ENCODE measurements around the gene HERPUD2. TPM values are rescaled to one million over a fixed set of nuclear protein-coding genes. Genes with fewer than 3 reads are reported as not detected.

Gene HERPUD2
- total and polyA plus RNA-seq, 2 donors (not counting 1 experiment from before 2014, with no cell fraction given), result 32.5 to 49.4 TPM

DNA sequence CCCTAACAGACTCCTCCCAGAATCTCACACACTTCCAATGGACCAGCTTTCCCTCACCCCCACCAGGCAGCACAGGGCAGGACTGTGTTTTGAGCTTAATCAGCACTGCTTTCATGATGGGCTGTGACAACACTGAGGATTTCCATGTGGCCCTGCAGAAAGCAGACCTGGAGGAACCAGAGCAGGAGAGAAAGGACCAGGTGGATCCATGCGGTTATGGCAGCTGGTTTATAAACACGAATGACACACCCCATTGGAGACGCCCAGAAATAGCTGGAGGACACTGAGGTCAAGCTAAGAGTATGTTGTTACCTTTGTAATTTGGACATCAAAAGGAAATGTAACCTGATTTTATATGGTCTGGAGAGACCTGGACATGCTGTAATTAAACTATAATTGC is 31.7 kb upstream of the HERPUD2 start:
- Histone ChIP-seq H3K27me3 (ENCODE audit: control insufficient read depth, insufficient read depth, low read length) (peaks cover 3% of the 10 kb centered on the region), H3K36me3 (ENCODE audit: control insufficient read depth, insufficient read depth, low read length) (no peaks in the 10 kb centered on the region), H3K4me3 (replicated peaks in 1 of 4; ENCODE audit: control extremely low read depth in 1 of 4, insufficient read depth in 1 of 4, low read depth in 3 of 4, low read length in 4 of 4) (no peak overlapping the region), H4K20me1 (ENCODE audit: control insufficient read depth, extremely low read depth, insufficient read depth, low read length) (no peaks in the 10 kb centered on the region), H3K27ac (ENCODE audit: insufficient read depth, low read length) (no peak overlapping the region), H3K4me2 (ENCODE audit: extremely low read depth, insufficient read depth, low read length) (no peak overlapping the region), H2AFZ (ENCODE audit: low read length) (no peak overlapping the region), H3K4me1 (ENCODE audit: control insufficient read depth, extremely low read depth, insufficient read depth, low read length) (no peaks in the 10 kb centered on the region), H3K9me3 (ENCODE audit: control insufficient read depth, insufficient read depth, low read depth, low read length) (no peaks in the 10 kb centered on the region), H3K79me2 (ENCODE audit: control insufficient read depth, insufficient read depth, low read length) (no peaks in the 10 kb centered on the region), H3K9ac (ENCODE audit: insufficient read depth, low read length) (no peak overlapping the region)
- no peak for DNase-seq (ENCODE audit: low read depth in 2 of 2)
- TF ChIP-seq, protein P1, sequence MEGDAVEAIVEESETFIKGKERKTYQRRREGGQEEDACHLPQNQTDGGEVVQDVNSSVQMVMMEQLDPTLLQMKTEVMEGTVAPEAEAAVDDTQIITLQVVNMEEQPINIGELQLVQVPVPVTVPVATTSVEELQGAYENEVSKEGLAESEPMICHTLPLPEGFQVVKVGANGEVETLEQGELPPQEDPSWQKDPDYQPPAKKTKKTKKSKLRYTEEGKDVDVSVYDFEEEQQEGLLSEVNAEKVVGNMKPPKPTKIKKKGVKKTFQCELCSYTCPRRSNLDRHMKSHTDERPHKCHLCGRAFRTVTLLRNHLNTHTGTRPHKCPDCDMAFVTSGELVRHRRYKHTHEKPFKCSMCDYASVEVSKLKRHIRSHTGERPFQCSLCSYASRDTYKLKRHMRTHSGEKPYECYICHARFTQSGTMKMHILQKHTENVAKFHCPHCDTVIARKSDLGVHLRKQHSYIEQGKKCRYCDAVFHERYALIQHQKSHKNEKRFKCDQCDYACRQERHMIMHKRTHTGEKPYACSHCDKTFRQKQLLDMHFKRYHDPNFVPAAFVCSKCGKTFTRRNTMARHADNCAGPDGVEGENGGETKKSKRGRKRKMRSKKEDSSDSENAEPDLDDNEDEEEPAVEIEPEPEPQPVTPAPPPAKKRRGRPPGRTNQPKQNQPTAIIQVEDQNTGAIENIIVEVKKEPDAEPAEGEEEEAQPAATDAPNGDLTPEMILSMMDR (conservative IDR thresholded peaks at IDR 0.05 in 1 of 2, IDR thresholded peaks at IDR 0.05 in 1 of 2; ENCODE audit: low read depth in 1 of 2, low read length in 2 of 2), result no peak
- TF ChIP-seq EZH2 (IDR thresholded peaks at IDR 0.05; ENCODE audit: low read length, missing control alignments), result no peak

GRCh38 chr7:35725280-35725680 is 30.3 kb upstream of the HERPUD2 start:
- H3K9me3 ChIP-seq (ENCODE audit: control insufficient read depth, insufficient read depth, low read depth, low read length), result no peaks in the 10 kb centered on the region

GRCh38 chr7:35723011-35723410 is 28.1 kb upstream of the HERPUD2 start:
- no peaks in the 10 kb centered on the region for H3K79me2 ChIP-seq (ENCODE audit: control insufficient read depth, insufficient read depth, low read length)
- TF ChIP-seq EZH2 (IDR thresholded peaks at IDR 0.05; ENCODE audit: low read length, missing control alignments), result no peak
- TF ChIP-seq, protein P1 (conservative IDR thresholded peaks at IDR 0.05 in 1 of 2, IDR thresholded peaks at IDR 0.05 in 1 of 2; ENCODE audit: low read depth in 1 of 2, low read length in 2 of 2), result no peak
- no peaks in the 10 kb centered on the region for H4K20me1 ChIP-seq (ENCODE audit: control insufficient read depth, extremely low read depth, insufficient read depth, low read length)
- H3K27ac ChIP-seq (ENCODE audit: insufficient read depth, low read length), result no peak overlapping the region
- no peak overlapping the region for H3K9ac ChIP-seq (ENCODE audit: insufficient read depth, low read length)
- peak; percentile 14 to 20 for DNase-seq (ENCODE audit: low read depth in 2 of 2)
- H3K27me3 ChIP-seq (ENCODE audit: control insufficient read depth, insufficient read depth, low read length), result no peaks in the 10 kb centered on the region
- H3K36me3 ChIP-seq (ENCODE audit: control insufficient read depth, insufficient read depth, low read length), result no peaks in the 10 kb centered on the region
- H3K9me3 ChIP-seq (ENCODE audit: control insufficient read depth, insufficient read depth, low read depth, low read length), result no peaks in the 10 kb centered on the region
- H2AFZ ChIP-seq (ENCODE audit: low read length), result no peak overlapping the region
- no peaks in the 10 kb centered on the region for H3K4me1 ChIP-seq (ENCODE audit: control insufficient read depth, extremely low read depth, insufficient read depth, low read length)
- no peak overlapping the region for H3K4me3 ChIP-seq (replicated peaks in 1 of 4; ENCODE audit: control extremely low read depth in 1 of 4, insufficient read depth in 1 of 4, low read depth in 3 of 4, low read length in 4 of 4)
- H3K4me2 ChIP-seq (ENCODE audit: extremely low read depth, insufficient read depth, low read length), result no peak overlapping the region

More at GRCh38 chr7:35725280-35725680, 30.3 kb upstream of the HERPUD2 start:
- TF ChIP-seq, protein P1 (conservative IDR thresholded peaks at IDR 0.05 in 1 of 2, IDR thresholded peaks at IDR 0.05 in 1 of 2; ENCODE audit: low read depth in 1 of 2, low read length in 2 of 2), result no peak
- no peak for TF ChIP-seq EZH2 (IDR thresholded peaks at IDR 0.05; ENCODE audit: low read length, missing control alignments)
- Histone ChIP-seq H3K36me3 (ENCODE audit: control insufficient read depth, insufficient read depth, low read length) (no peaks in the 10 kb centered on the region), H3K4me2 (ENCODE audit: extremely low read depth, insufficient read depth, low read length) (no peak overlapping the region), H4K20me1 (ENCODE audit: control insufficient read depth, extremely low read depth, insufficient read depth, low read length) (no peaks in the 10 kb centered on the region), H3K4me3 (replicated peaks in 1 of 4; ENCODE audit: control extremely low read depth in 1 of 4, insufficient read depth in 1 of 4, low read depth in 3 of 4, low read length in 4 of 4) (no peak overlapping the region), H2AFZ (ENCODE audit: low read length) (no peak overlapping the region), H3K79me2 (ENCODE audit: control insufficient read depth, insufficient read depth, low read length) (no peaks in the 10 kb centered on the region), H3K27ac (ENCODE audit: insufficient read depth, low read length) (no peak overlapping the region), H3K27me3 (ENCODE audit: control insufficient read depth, insufficient read depth, low read length) (peaks cover 2% of the 10 kb centered on the region), H3K9ac (ENCODE audit: insufficient read depth, low read length) (no peak overlapping the region), H3K4me1 (ENCODE audit: control insufficient read depth, extremely low read depth, insufficient read depth, low read length) (no peaks in the 10 kb centered on the region)
- DNase-seq (ENCODE audit: low read depth in 2 of 2), result no peak
